Keratinocyte (primary cell): Measurements from ENCODE around the gene NUMB. TPM values are rescaled to one million over a fixed set of nuclear protein-coding genes. Genes with fewer than 3 reads are reported as not detected.

ENCODE experiments used
- DNase-seq: peaks from one replicate; pipeline ENCODE4 v3.0.0-alpha.2; 2011; ENCODE audit warnings: low read depth, missing footprints, low spot score
- FAIRE-seq: peaks from 2 replicates; lab custom pipeline; 2011; peaks lifted over from hg19 to GRCh38; lab: Jason Lieb, UNC
- H2AFZ ChIP-seq: 2 replicates; pipeline ENCODE4 v1.6.0; 2012; ENCODE audit warnings: low read length, control low read depth, inconsistent platforms; ENCODE audit not compliant: control insufficient read depth
- H3K27ac ChIP-seq: 2 replicates; pipeline ENCODE4 v1.5.1; 2011; ENCODE audit warnings: low read length; ENCODE audit not compliant: control insufficient read depth, insufficient read depth
- H3K27me3 ChIP-seq: 3 replicates; pipeline ENCODE4 v1.6.0; 2011; ENCODE audit warnings: low read length; ENCODE audit not compliant: control insufficient read depth, insufficient read depth; ENCODE audit errors: extremely low read depth
- H3K36me3 ChIP-seq, 2 experiments: 2 replicates in 1 of 2; 3 replicates in 1 of 2; pipeline ENCODE4 v1.5.1; 2011; ENCODE audit warnings: low read length in 2 of 2, mild to moderate bottlenecking in 1 of 2; ENCODE audit not compliant: control insufficient read depth in 2 of 2, insufficient read depth in 2 of 2; ENCODE audit errors: extremely low read depth in 1 of 2
- H3K4me1 ChIP-seq: 3 replicates; pipeline ENCODE4 v1.5.1; 2011; ENCODE audit warnings: low read length; ENCODE audit not compliant: control insufficient read depth, insufficient read depth; ENCODE audit errors: extremely low read depth
- H3K4me2 ChIP-seq: 3 replicates; pipeline ENCODE4 v1.6.0; 2011; ENCODE audit warnings: low read depth, low read length; ENCODE audit not compliant: control insufficient read depth, insufficient read depth; ENCODE audit errors: extremely low read depth
- H3K4me3 ChIP-seq, 3 experiments: fragments of 200-600 bp in 1 of 3; sonication (generic) in 1 of 3; 2 replicates in 2 of 3; 3 replicates in 1 of 3; pipeline ENCODE4 v1.5.1; 2011 to 2016; ENCODE audit warnings: low read length in 3 of 3, mild to moderate bottlenecking in 3 of 3, control low read depth in 2 of 3, inconsistent platforms in 1 of 3, low read depth in 1 of 3, mixed read lengths in 1 of 3, mixed run types in 1 of 3, moderate library complexity in 1 of 3; ENCODE audit not compliant: control insufficient read depth in 2 of 3, insufficient read depth in 2 of 3; ENCODE audit errors: extremely low read depth in 1 of 3
- H3K79me2 ChIP-seq: 2 replicates; pipeline ENCODE4 v1.6.0; 2012; ENCODE audit warnings: low read length; ENCODE audit not compliant: control insufficient read depth, insufficient read depth
- H3K9ac ChIP-seq: 3 replicates; pipeline ENCODE4 v1.6.0; 2011; ENCODE audit warnings: low read length; ENCODE audit not compliant: control insufficient read depth, insufficient read depth; ENCODE audit errors: extremely low read depth
- H3K9me1 ChIP-seq: 3 replicates; pipeline ENCODE4 v1.6.0; 2011; ENCODE audit warnings: low read length; ENCODE audit not compliant: control insufficient read depth, insufficient read depth; ENCODE audit errors: extremely low read depth
- H3K9me3 ChIP-seq: 2 replicates; pipeline ENCODE4 v1.5.1; 2012; ENCODE audit warnings: low read depth, low read length; ENCODE audit not compliant: control insufficient read depth
- H4K20me1 ChIP-seq: 3 replicates; pipeline ENCODE4 v1.6.0; 2011; ENCODE audit warnings: low read length; ENCODE audit not compliant: control insufficient read depth, insufficient read depth; ENCODE audit errors: extremely low read depth
- CTCF ChIP-seq, 3 experiments: IDR thresholded peaks in 1 of 3; conservative IDR thresholded peaks in 1 of 3; optimal IDR thresholded peaks in 1 of 3; 2 replicates in 2 of 3; 3 replicates in 1 of 3; pipeline versions ENCODE3 to v1.5.1; 2011; ENCODE audit warnings: low read length in 3 of 3, mild to moderate bottlenecking in 3 of 3, moderate library complexity in 2 of 3, control low read depth in 1 of 3, inconsistent platforms in 1 of 3; ENCODE audit not compliant: insufficient read depth in 2 of 3; ENCODE audit errors: extremely low read depth in 1 of 3
- EZH2 ChIP-seq: IDR thresholded peaks from one replicate; pipeline ENCODE4 v1.6.1; 2012; ENCODE audit warnings: inconsistent platforms, mild to moderate bottlenecking, low read length, moderate library complexity
- dilution Hi-C: fragments of 300-500 bp; cut with MboI; formaldehyde crosslinking; loops from one replicate; pipeline ENCODE4 v1.7.0; 2020; ENCODE audit warnings: low sequenced_read_pairs; ENCODE audit not compliant: extremely low pct_ligation_motif_present
- polyA plus RNA-seq, 5 experiments: library from polyadenylated mRNA; depleted of rRNA in 3 of 5; stranded (reverse) in 3 of 5; stranded (forward) in 1 of 5; unstranded in 1 of 5; fragments of >200 nt; gene quantifications; 1 replicate in 1 of 5; 2 replicates in 3 of 5; 3 replicates in 1 of 5; pipeline versions ENCODE4 v1.2.1 to v1.2.3, GENCODE V29; 2011 to 2012; ENCODE audit warnings: missing spikeins in 2 of 5, low read depth in 1 of 5, low replicate concordance in 1 of 5

The NUMB gene
- polyA plus RNA-seq, 1 donor (not counting 4 experiments of a cell fraction or from before 2014, with no cell fraction given) = 110 TPM

DNA sequence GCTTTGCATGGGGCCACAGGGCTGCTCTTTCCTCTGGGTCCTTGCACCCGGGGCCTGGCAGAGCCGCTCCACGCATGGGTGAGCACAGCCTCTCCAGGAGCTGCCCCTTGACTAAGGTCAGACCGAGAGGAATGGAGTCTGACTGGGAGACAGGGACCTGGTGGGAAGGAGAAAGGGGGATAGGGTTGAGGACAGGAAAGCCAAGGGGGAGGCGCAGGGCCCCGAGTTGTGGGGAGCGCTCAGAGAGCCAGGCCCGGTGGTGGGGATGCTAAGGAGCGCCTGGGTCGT is 205.1 kb downstream of the NUMB start:
- Histone ChIP-seq H3K9me3 (no peaks in the 10 kb centered on the region), H3K4me1 (peaks cover 9% of the 10 kb centered on the region), H2AFZ (no peak overlapping the region), H3K79me2 (no peaks in the 10 kb centered on the region), H3K9ac (no peak overlapping the region), H3K4me2 (no peak overlapping the region), H3K4me3 (no peak overlapping the region), H3K27ac (no peak overlapping the region), H3K9me1 (no peaks in the 10 kb centered on the region), H4K20me1 (no peaks in the 10 kb centered on the region), H3K27me3 (no peaks in the 10 kb centered on the region), H3K36me3 (no peaks in the 10 kb centered on the region)
- dilution Hi-C loops = no loop called here
- TF ChIP-seq EZH2 = no peak
- TF ChIP-seq CTCF (optimal IDR thresholded peaks at IDR 0.05 in 1 of 3, IDR thresholded peaks at IDR 0.05 in 1 of 3, conservative IDR thresholded peaks at IDR 0.05 in 1 of 3; ENCODE audit: extremely low read depth in 1 of 3, insufficient read depth in 2 of 3, low read length in 3 of 3) = no peak
- DNase-seq = no peak
- no peak for FAIRE-seq

DNA sequence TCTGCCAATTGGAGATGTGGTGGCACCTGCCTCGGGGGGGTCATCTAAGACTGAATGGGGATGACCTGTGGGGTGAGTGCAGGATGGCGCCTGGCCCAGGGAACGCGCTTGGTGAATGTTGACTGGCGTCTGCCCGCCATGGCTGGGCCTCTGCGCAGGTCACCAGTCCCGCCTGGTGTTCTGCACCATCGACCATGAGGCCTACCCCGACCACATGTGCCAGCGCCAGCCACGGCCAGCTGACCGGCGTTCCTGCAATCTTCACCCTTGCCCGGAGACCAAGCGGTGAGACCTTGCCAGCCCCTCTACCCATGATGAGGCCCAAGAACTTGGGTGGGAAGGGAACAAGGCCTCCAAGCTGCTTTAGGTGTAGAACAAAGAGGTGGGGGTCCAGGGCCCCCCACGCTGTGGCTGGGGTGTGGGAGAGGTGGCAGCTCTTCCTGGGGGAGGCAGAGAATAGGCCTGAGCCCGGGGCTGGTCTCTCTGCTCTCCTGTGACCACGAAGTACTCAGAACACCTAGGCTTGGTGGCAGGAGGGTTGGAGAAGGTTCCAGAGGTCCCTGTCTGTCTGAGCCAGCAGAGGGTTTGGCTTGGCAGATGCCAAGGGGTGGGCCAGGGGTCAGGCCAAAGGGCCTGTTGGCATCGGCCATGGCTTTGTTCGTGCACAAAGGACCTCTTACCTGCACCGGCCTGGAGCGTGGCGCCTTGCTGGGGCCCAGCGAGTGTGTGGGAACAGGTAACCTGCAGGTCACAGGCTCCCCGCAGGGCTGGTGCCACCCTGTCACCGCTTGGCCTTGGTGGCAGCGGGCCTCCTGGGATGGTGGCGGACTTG is 205.6 kb downstream of the NUMB start:
- H3K36me3 ChIP-seq = no peaks in the 10 kb centered on the region
- DNase-seq = no peak
- TF ChIP-seq EZH2 (no peak), CTCF (optimal IDR thresholded peaks at IDR 0.05 in 1 of 3, IDR thresholded peaks at IDR 0.05 in 1 of 3, conservative IDR thresholded peaks at IDR 0.05 in 1 of 3; ENCODE audit: extremely low read depth in 1 of 3, insufficient read depth in 2 of 3, low read length in 3 of 3) (no peak)
- H3K27ac ChIP-seq = no peak overlapping the region
- no peaks in the 10 kb centered on the region for H3K9me3 ChIP-seq
- H3K4me3 ChIP-seq = no peak overlapping the region
- dilution Hi-C loops = no loop called here
- H3K27me3 ChIP-seq = no peaks in the 10 kb centered on the region
- no peak overlapping the region for H3K4me2 ChIP-seq
- FAIRE-seq = no peak
- H3K79me2 ChIP-seq = peaks cover under 1% of the 10 kb centered on the region
- no peaks in the 10 kb centered on the region for H4K20me1 ChIP-seq
- H2AFZ ChIP-seq = no peak overlapping the region
- peaks cover 9% of the 10 kb centered on the region for H3K4me1 ChIP-seq
- H3K9ac ChIP-seq = no peak overlapping the region
- no peaks in the 10 kb centered on the region for H3K9me1 ChIP-seq
